GM18520 (cell line): ENCODE measurements around the gene NANS.
"Not testable (repeated sequence)": the region's sequence is repeated elsewhere in the genome, so short reads cannot be mapped to it uniquely, and the experiment has no call there.

Source experiments
- ATAC-seq: cut with Tn5 transposase; IDR thresholded peaks from one replicate; pipeline ENCODE4 v1.9.1; 2021; ENCODE audit not compliant: unreplicated experiment

Gene NANS

GRCh38 chr9:98056269-98057137 is at the start of gene NANS:
Gene NANS (plus strand): TSS chr9:98056732. CDS start chr9:98056809, 77 bp downstream.
- ATAC-seq = peak; percentile 87

- no peak for ATAC-seq
Observed at GRCh38 chr9:98007251-98007928, 49.1 kb upstream of the NANS start.

GRCh38 chr9:98008764-98009163 is 47.8 kb upstream of the NANS start:
- no peak for ATAC-seq

- no peak for ATAC-seq
Observed at GRCh38 chr9:98009437-98009836, 47.1 kb upstream of the NANS start.

GRCh38 chr9:98009936-98010335 is 46.6 kb upstream of the NANS start:
- no peak for ATAC-seq

GRCh38 chr9:98010445-98010844 is 46.1 kb upstream of the NANS start:
- peak; percentile 78 for ATAC-seq

- no peak for ATAC-seq
Observed at GRCh38 chr9:98011122-98011521, 45.4 kb upstream of the NANS start.

GRCh38 chr9:98016137-98016680 is 40.3 kb upstream of the NANS start:
- ATAC-seq = no peak

GRCh38 chr9:98017306-98017705 is 39.2 kb upstream of the NANS start:
- ATAC-seq = no peak

GRCh38 chr9:98018347-98018746 is 38.2 kb upstream of the NANS start:
- ATAC-seq = no peak

- no peak for ATAC-seq
Observed at GRCh38 chr9:98019098-98019497, 37.4 kb upstream of the NANS start.

- ATAC-seq = not testable (repeated sequence)
Observed at GRCh38 chr9:98019869-98020268, 36.7 kb upstream of the NANS start.

GRCh38 chr9:98020476-98021145 is 35.9 kb upstream of the NANS start:
- ATAC-seq = no peak

GRCh38 chr9:98021306-98022040 is 35.1 kb upstream of the NANS start:
- no peak for ATAC-seq

GRCh38 chr9:98022447-98022846 is 34.1 kb upstream of the NANS start:
- ATAC-seq = no peak

GRCh38 chr9:98024702-98025101 is 31.8 kb upstream of the NANS start:
- ATAC-seq = no peak

- no peak for ATAC-seq
Observed at GRCh38 chr9:98031169-98031568, 25.4 kb upstream of the NANS start.

- ATAC-seq = no peak
Observed at GRCh38 chr9:98031935-98032334, 24.6 kb upstream of the NANS start.

GRCh38 chr9:98034593-98035546 is 21.7 kb upstream of the NANS start:
- ATAC-seq = peak; percentile 38

GRCh38 chr9:98037357-98037756 is 19.2 kb upstream of the NANS start:
- ATAC-seq = no peak
